ENCODE data around the gene KRT17.

- TF ChIP-seq CTCF (IDR thresholded peaks at IDR 0.05): no peak
- TF ChIP-seq EZH2 (IDR thresholded peaks at IDR 0.05): no peak
- TF ChIP-seq EZH2phosphoT487 (IDR thresholded peaks at IDR 0.05): no peak
These were observed 7.5 kb upstream of the KRT17 start for GRCh38 chr17:41631898-41632285.

All from neural progenitor cell (in vitro differentiated cells).